ENCODE data around the gene CEPT1. TPM values are rescaled to one million over a fixed set of nuclear protein-coding genes. Genes with fewer than 3 reads are reported as not detected.

Gene CEPT1
- total and polyA plus RNA-seq, 2 experiments from 2014 or later = 28.7 to 35.8 TPM

- Histone ChIP-seq H3F3A (ENCODE audit: insufficient read depth) (peaks cover 13% of the 10 kb centered on the region; the same call in 1 of the 2 replicates), H3K36me3 (ENCODE audit: low read depth) (no peaks in the 10 kb centered on the region), H2AFZ (no peak overlapping the region), H3K4me1 (ENCODE audit: insufficient read depth) (peaks cover 21% of the 10 kb centered on the region), H3K9me3 (ENCODE audit: low read depth) (no peaks in the 10 kb centered on the region), H3K79me2 (ENCODE audit: insufficient read depth) (no peaks in the 10 kb centered on the region), H3K9ac (no peak overlapping the region), H3K4me2 (ENCODE audit: unreplicated experiment) (no peak overlapping the region), H3K27me3 (replicated peaks; ENCODE audit: insufficient read depth) (no peaks in the 10 kb centered on the region), H4K20me1 (ENCODE audit: insufficient read depth) (no peaks in the 10 kb centered on the region), H3K27ac (no peak overlapping the region), H3K9me2 (ENCODE audit: insufficient read depth) (no peaks in the 10 kb centered on the region), H3K4me3 (no peak overlapping the region)
- 72 to 73% methylated on average over 6 of the region's 6 CpGs for whole genome bisulfite sequencing, 2 experiments (ENCODE audit: low coverage in 1 of 2, low lambda C conversion rate in 2 of 2, missing lambda C conversion rate in 2 of 2)
- no peak for DNase-seq
- in situ Hi-C loops (cut with MboI) = loop anchor here (5.0 kb wide), 1 partner anchor 166 kb away; no protein-coding TSS in a partner anchor
- TF ChIP-seq EZH2phosphoT487 (IDR thresholded peaks at IDR 0.05; ENCODE audit: insufficient read depth, low read depth) = no peak
- no peak for TF ChIP-seq EZH2 (IDR thresholded peaks at IDR 0.05; ENCODE audit: insufficient read depth, poor library complexity, severe bottlenecking)
Observed at GRCh38 chr1:111225717-111226400, 85.8 kb downstream of the CEPT1 start.

DNA sequence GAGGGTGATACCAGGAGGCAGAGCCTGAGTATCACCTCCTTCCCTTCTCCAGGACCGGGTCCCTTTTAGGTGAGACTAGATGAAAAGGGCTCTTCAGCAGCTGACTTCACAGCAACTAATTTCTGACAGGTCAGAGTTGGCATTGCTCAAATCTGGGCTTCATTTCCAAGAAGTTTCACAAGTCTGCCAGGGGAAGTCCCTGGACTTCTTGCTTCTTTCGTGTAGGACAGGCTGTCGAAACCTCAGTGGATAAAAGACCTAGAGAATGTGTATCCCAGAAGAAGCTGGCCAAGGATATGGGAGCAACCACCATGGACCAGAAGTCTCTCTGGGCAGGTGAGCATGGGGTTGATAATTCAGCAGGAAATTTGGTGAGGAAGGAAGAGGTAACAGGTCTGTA lies 87.4 kb downstream of the CEPT1 start, which contains the start of gene CHI3L2:
Gene CHI3L2, plus strand, starts transcription at position 280 of the 400 bp plus-strand sequence. Its CDS starts 17 bp downstream, at position 297.
- H3K4me1 ChIP-seq (ENCODE audit: insufficient read depth) = peaks cover 21% of the 10 kb centered on the region
- peak within 1 kb of the TSS; percentile 63 for H3K27ac ChIP-seq
- H3F3A ChIP-seq (ENCODE audit: insufficient read depth) = peaks cover 13% of the 10 kb centered on the region; the same call in 1 of the 2 replicates
- no peaks in the 10 kb centered on the region for H3K9me3 ChIP-seq (ENCODE audit: low read depth)
- TF ChIP-seq EZH2phosphoT487 (IDR thresholded peaks at IDR 0.05; ENCODE audit: insufficient read depth, low read depth) (no peak), EZH2 (IDR thresholded peaks at IDR 0.05; ENCODE audit: insufficient read depth, poor library complexity, severe bottlenecking) (no peak)
- no peaks in the 10 kb centered on the region for H4K20me1 ChIP-seq (ENCODE audit: insufficient read depth)
- H3K4me2 ChIP-seq (ENCODE audit: unreplicated experiment) = peak within 1 kb of the TSS; percentile 64
- 48 to 58% methylated on average over 3 of the region's 3 CpGs for WGBS, 2 experiments (ENCODE audit: low coverage in 1 of 2, low lambda C conversion rate in 2 of 2, missing lambda C conversion rate in 2 of 2)
- peak; percentile 58 for DNase-seq
- H2AFZ ChIP-seq = 0 out of 2 replicates have a peak within 1 kb of the TSS, but pooled peaks have one; percentile 39
- H3K27me3 ChIP-seq (replicated peaks; ENCODE audit: insufficient read depth) = no peaks in the 10 kb centered on the region
- no peaks in the 10 kb centered on the region for H3K79me2 ChIP-seq (ENCODE audit: insufficient read depth)
- no peak within 1 kb of the TSS; the same call in 1 of the 2 replicates for H3K4me3 ChIP-seq
- H3K9me2 ChIP-seq (ENCODE audit: insufficient read depth) = no peaks in the 10 kb centered on the region
- no peaks in the 10 kb centered on the region for H3K36me3 ChIP-seq (ENCODE audit: low read depth)
- in situ Hi-C loops (cut with MboI) = loop anchor here (5.0 kb wide), 1 partner anchor 165 kb away; no protein-coding TSS in a partner anchor
- H3K9ac ChIP-seq = peak within 1 kb of the TSS; percentile 26

- Histone ChIP-seq H3K9ac (peak overlapping the region; percentile 26), H3K79me2 (ENCODE audit: insufficient read depth) (no peaks in the 10 kb centered on the region), H3K36me3 (ENCODE audit: low read depth) (no peaks in the 10 kb centered on the region), H3K4me3 (no peak overlapping the region; the same call in 1 of the 2 replicates), H3F3A (ENCODE audit: insufficient read depth) (peaks cover 13% of the 10 kb centered on the region; the same call in 1 of the 2 replicates), H2AFZ (0 out of 2 replicates have a peak overlapping the region, but pooled peaks have one; percentile 39), H3K9me3 (ENCODE audit: low read depth) (no peaks in the 10 kb centered on the region), H3K27ac (peak overlapping the region; percentile 63), H4K20me1 (ENCODE audit: insufficient read depth) (no peaks in the 10 kb centered on the region), H3K4me2 (ENCODE audit: unreplicated experiment) (peak overlapping the region; percentile 64), H3K4me1 (ENCODE audit: insufficient read depth) (peaks cover 21% of the 10 kb centered on the region), H3K27me3 (replicated peaks; ENCODE audit: insufficient read depth) (no peaks in the 10 kb centered on the region), H3K9me2 (ENCODE audit: insufficient read depth) (no peaks in the 10 kb centered on the region)
- DNase-seq = peak; percentile 93
- in situ Hi-C loops (cut with MboI) = loop anchor here (5.0 kb wide), 1 partner anchor 164 kb away; no protein-coding TSS in a partner anchor
- no peak for TF ChIP-seq EZH2phosphoT487 (IDR thresholded peaks at IDR 0.05; ENCODE audit: insufficient read depth, low read depth)
- 46 to 59% methylated on average over 6 of the region's 6 CpGs for WGBS, 2 experiments (ENCODE audit: low coverage in 1 of 2, low lambda C conversion rate in 2 of 2, missing lambda C conversion rate in 2 of 2)
Observed at GRCh38 chr1:111227851-111228747, 88.1 kb downstream of the CEPT1 start.

GRCh38 chr1:111228748-111229126 lies 88.7 kb downstream of the CEPT1 start:
- peak overlapping the region; percentile 27 for H3K4me2 ChIP-seq (ENCODE audit: unreplicated experiment)
- in situ Hi-C loops (cut with MboI) = loop anchor here (5.0 kb wide), 1 partner anchor 164 kb away; no protein-coding TSS in a partner anchor
- no peaks in the 10 kb centered on the region for H3K9me2 ChIP-seq (ENCODE audit: insufficient read depth)
- H3K79me2 ChIP-seq (ENCODE audit: insufficient read depth) = no peaks in the 10 kb centered on the region
- peaks cover 21% of the 10 kb centered on the region for H3K4me1 ChIP-seq (ENCODE audit: insufficient read depth)
- no peaks in the 10 kb centered on the region for H3K36me3 ChIP-seq (ENCODE audit: low read depth)
- no peak overlapping the region; the same call in 1 of the 2 replicates for H3K4me3 ChIP-seq
- H3K9ac ChIP-seq = peak overlapping the region; percentile 6; the same call in 1 of the 2 replicates
- H3K27me3 ChIP-seq (replicated peaks; ENCODE audit: insufficient read depth) = no peaks in the 10 kb centered on the region
- no peaks in the 10 kb centered on the region for H3K9me3 ChIP-seq (ENCODE audit: low read depth)
- H2AFZ ChIP-seq = 0 out of 2 replicates have a peak overlapping the region, but pooled peaks have one; percentile 39
- H3F3A ChIP-seq (ENCODE audit: insufficient read depth) = peaks cover 13% of the 10 kb centered on the region; the same call in 1 of the 2 replicates
- H4K20me1 ChIP-seq (ENCODE audit: insufficient read depth) = no peaks in the 10 kb centered on the region
- peak overlapping the region; percentile 25 for H3K27ac ChIP-seq
- DNase-seq = no peak
- WGBS, 2 experiments (ENCODE audit: low coverage in 1 of 2, low lambda C conversion rate in 2 of 2, missing lambda C conversion rate in 2 of 2) = 47 to 55% methylated on average over 2 of the region's 2 CpGs
- TF ChIP-seq EZH2phosphoT487 (IDR thresholded peaks at IDR 0.05; ENCODE audit: insufficient read depth, low read depth) = no peak
- no peak for TF ChIP-seq EZH2 (IDR thresholded peaks at IDR 0.05; ENCODE audit: insufficient read depth, poor library complexity, severe bottlenecking)

Measured in GM23248 (cell line).